Activated T-helper 2 cell treated with anti-CD3 and anti-CD28 coated beads, Interferon-gamma antibody, Interleukin-2, Interleukin-4, amounts not matched to agents 10 μg/mL and 5 μg/mL and 100 μg/mL, durations not matched to agents 14 hours and 24 hours and 36 hours (primary cell): Measurements from ENCODE around the gene ASB9. TPM values are rescaled to one million over a fixed set of nuclear protein-coding genes. Genes with fewer than 3 reads are reported as not detected.
"Not testable (repeated sequence)": the region's sequence is repeated elsewhere in the genome, so short reads cannot be mapped to it uniquely, and the experiment has no call there.

Source experiments
- DNase-seq: peaks from one replicate; pipeline ENCODE4 v3.0.0; 2021; ENCODE audit warnings: low spot score
- H3K27ac Mint-ChIP-seq: one replicate; pipeline ENCODE4 v1.8.0; 2021; ENCODE audit warnings: mixed read lengths
- H3K27me3 Mint-ChIP-seq: one replicate; pipeline ENCODE4 v1.8.0; 2021; ENCODE audit warnings: low read depth, mixed read lengths
- H3K36me3 Mint-ChIP-seq: one replicate; pipeline ENCODE4 v1.8.0; 2021; ENCODE audit warnings: low read depth, mixed read lengths
- H3K4me1 Mint-ChIP-seq: one replicate; pipeline ENCODE4 v1.8.0; 2021; ENCODE audit warnings: low read depth, mixed read lengths
- H3K4me3 Mint-ChIP-seq: one replicate; pipeline ENCODE4 v1.8.0; 2021; ENCODE audit warnings: low read depth, mild to moderate bottlenecking, moderate library complexity, mixed read lengths
- H3K9me3 Mint-ChIP-seq: one replicate; pipeline ENCODE4 v1.8.0; 2021; ENCODE audit warnings: mixed read lengths
- intact Hi-C: fragments of 100-400 bp; cut with micrococcal nuclease; formaldehyde crosslinking; loops from one replicate; pipeline ENCODE4 v1.15.1; 2023
- total RNA-seq: library from RNA; stranded (reverse); gene quantifications from 2 replicates; pipeline ENCODE4 v1.2.3, GENCODE V29; 2022

The ASB9 gene
- total RNA-seq, 1 donor from 2014 or later: 0.78 TPM

GRCh38 chrX:15292861-15293260 is 23.0 kb upstream of the ASB9 start:
- Mint-ChIP-seq H3K4me1 (no peaks in the 10 kb centered on the region), H3K9me3 (no peaks in the 10 kb centered on the region), H3K36me3 (no peaks in the 10 kb centered on the region), H3K27ac (no peak overlapping the region), H3K4me3 (no peak overlapping the region), H3K27me3 (no peaks in the 10 kb centered on the region)
- intact Hi-C loops: no loop called here
- DNase-seq: no peak

- Mint-ChIP-seq H3K4me3 (no peak overlapping the region), H3K4me1 (no peaks in the 10 kb centered on the region), H3K9me3 (no peaks in the 10 kb centered on the region), H3K36me3 (no peaks in the 10 kb centered on the region), H3K27me3 (no peaks in the 10 kb centered on the region), H3K27ac (no peak overlapping the region)
- intact Hi-C loops: no loop called here
- no peak for DNase-seq
These were observed 7.7 kb upstream of the ASB9 start for GRCh38 chrX:15277604-15278003.

- DNase-seq: no peak
- H3K27me3 Mint-ChIP-seq: no peaks in the 10 kb centered on the region
- no peaks in the 10 kb centered on the region for H3K36me3 Mint-ChIP-seq
- H3K4me1 Mint-ChIP-seq: peaks cover 1% of the 10 kb centered on the region
- H3K27ac Mint-ChIP-seq: no peak overlapping the region
- intact Hi-C loops: no loop called here
- no peaks in the 10 kb centered on the region for H3K9me3 Mint-ChIP-seq
- H3K4me3 Mint-ChIP-seq: no peak overlapping the region
These were observed 5.1 kb upstream of the ASB9 start for GRCh38 chrX:15274946-15275345.

GRCh38 chrX:15273275-15273674 is 3.4 kb upstream of the ASB9 start:
- intact Hi-C loops, H3K27me3 Mint-ChIP-seq, H3K4me3 Mint-ChIP-seq, H3K36me3 Mint-ChIP-seq, H3K27ac Mint-ChIP-seq, H3K4me1 Mint-ChIP-seq, DNase-seq, H3K9me3 Mint-ChIP-seq: not testable (repeated sequence)

- Mint-ChIP-seq H3K9me3 (no peaks in the 10 kb centered on the region), H3K27ac (no peak overlapping the region), H3K4me3 (no peak overlapping the region), H3K4me1 (peaks cover 5% of the 10 kb centered on the region), H3K27me3 (no peaks in the 10 kb centered on the region), H3K36me3 (no peaks in the 10 kb centered on the region)
- no peak for DNase-seq
- intact Hi-C loops: no loop called here
These were observed 1.9 kb upstream of the ASB9 start for GRCh38 chrX:15271757-15272156.

GRCh38 chrX:15269120-15269519 is 763 bp downstream of the ASB9 start:
- Mint-ChIP-seq H3K36me3 (no peaks in the 10 kb centered on the region), H3K4me1 (peaks cover 5% of the 10 kb centered on the region), H3K9me3 (no peaks in the 10 kb centered on the region), H3K27me3 (no peaks in the 10 kb centered on the region), H3K27ac (no peak overlapping the region), H3K4me3 (no peak overlapping the region)
- intact Hi-C loops: no loop called here
- DNase-seq: no peak

GRCh38 chrX:15254852-15255251 is 15.0 kb downstream of the ASB9 start:
- H3K4me1 Mint-ChIP-seq: no peaks in the 10 kb centered on the region
- no peak for DNase-seq
- no peak overlapping the region for H3K4me3 Mint-ChIP-seq
- intact Hi-C loops: no loop called here
- H3K9me3 Mint-ChIP-seq: no peaks in the 10 kb centered on the region
- H3K36me3 Mint-ChIP-seq: no peaks in the 10 kb centered on the region
- H3K27me3 Mint-ChIP-seq: no peaks in the 10 kb centered on the region
- H3K27ac Mint-ChIP-seq: no peak overlapping the region

- Mint-ChIP-seq H3K4me3 (no peak overlapping the region), H3K9me3 (no peaks in the 10 kb centered on the region), H3K27me3 (peaks cover 2% of the 10 kb centered on the region), H3K27ac (no peak overlapping the region), H3K4me1 (peaks cover 10% of the 10 kb centered on the region), H3K36me3 (no peaks in the 10 kb centered on the region)
- no peak for DNase-seq
- intact Hi-C loops: loop anchor here (1.0 to 10.0 kb wide), 3 partner anchors 43 to 201 kb away; no protein-coding TSS in a partner anchor
These were observed 24.0 kb downstream of the ASB9 start for GRCh38 chrX:15245896-15246295.

- no peaks in the 10 kb centered on the region for H3K36me3 Mint-ChIP-seq
- H3K27ac Mint-ChIP-seq: no peak overlapping the region
- no peak for DNase-seq
- H3K27me3 Mint-ChIP-seq: peaks cover 2% of the 10 kb centered on the region
- no peaks in the 10 kb centered on the region for H3K9me3 Mint-ChIP-seq
- H3K4me3 Mint-ChIP-seq: no peak overlapping the region
- H3K4me1 Mint-ChIP-seq: peaks cover 10% of the 10 kb centered on the region
- intact Hi-C loops: loop anchor here (5.0 to 10.0 kb wide), 2 partner anchors 102 to 200 kb away; no protein-coding TSS in a partner anchor
These were observed 25.5 kb downstream of the ASB9 start for GRCh38 chrX:15244421-15244820.

GRCh38 chrX:15242899-15243555 is 26.9 kb downstream of the ASB9 start:
- no peak for DNase-seq
- H3K4me1 Mint-ChIP-seq: peaks cover 10% of the 10 kb centered on the region
- H3K4me3 Mint-ChIP-seq: no peak overlapping the region
- H3K27ac Mint-ChIP-seq: no peak overlapping the region
- H3K27me3 Mint-ChIP-seq: peaks cover 2% of the 10 kb centered on the region
- intact Hi-C loops: loop anchor here (1.0 to 10.0 kb wide), 4 partner anchors 101 to 1204 kb away; no protein-coding TSS in a partner anchor
- H3K9me3 Mint-ChIP-seq: no peaks in the 10 kb centered on the region
- no peaks in the 10 kb centered on the region for H3K36me3 Mint-ChIP-seq

GRCh38 chrX:15241301-15241700 is 28.6 kb downstream of the ASB9 start:
- DNase-seq: no peak
- Mint-ChIP-seq H3K4me1 (peaks cover 3% of the 10 kb centered on the region), H3K27ac (no peak overlapping the region), H3K4me3 (no peak overlapping the region), H3K36me3 (no peaks in the 10 kb centered on the region), H3K27me3 (peaks cover 7% of the 10 kb centered on the region), H3K9me3 (no peaks in the 10 kb centered on the region)
- intact Hi-C loops: loop anchor here (5.0 to 10.0 kb wide), 2 partner anchors 99 to 196 kb away; no protein-coding TSS in a partner anchor

- intact Hi-C loops: loop anchor here (5.0 to 10.0 kb wide), 2 partner anchors 98 to 196 kb away; no protein-coding TSS in a partner anchor
- H3K27me3 Mint-ChIP-seq: peaks cover 9% of the 10 kb centered on the region
- no peak overlapping the region for H3K4me3 Mint-ChIP-seq
- no peaks in the 10 kb centered on the region for H3K9me3 Mint-ChIP-seq
- H3K4me1 Mint-ChIP-seq: no peaks in the 10 kb centered on the region
- H3K27ac Mint-ChIP-seq: no peak overlapping the region
- no peaks in the 10 kb centered on the region for H3K36me3 Mint-ChIP-seq
- DNase-seq: no peak
These were observed 29.5 kb downstream of the ASB9 start for GRCh38 chrX:15240414-15240813.

GRCh38 chrX:15236146-15236545 is 33.7 kb downstream of the ASB9 start:
- no peaks in the 10 kb centered on the region for H3K36me3 Mint-ChIP-seq
- intact Hi-C loops: no loop called here
- no peak overlapping the region for H3K4me3 Mint-ChIP-seq

More at GRCh38 chrX:15236146-15236545, 33.7 kb downstream of the ASB9 start:
- DNase-seq: no peak
- peaks cover 8% of the 10 kb centered on the region for H3K27me3 Mint-ChIP-seq
- H3K9me3 Mint-ChIP-seq: no peaks in the 10 kb centered on the region
- H3K27ac Mint-ChIP-seq: no peak overlapping the region
- H3K4me1 Mint-ChIP-seq: no peaks in the 10 kb centered on the region
